Measurements from ENCODE around the gene AHI1.

DNA sequence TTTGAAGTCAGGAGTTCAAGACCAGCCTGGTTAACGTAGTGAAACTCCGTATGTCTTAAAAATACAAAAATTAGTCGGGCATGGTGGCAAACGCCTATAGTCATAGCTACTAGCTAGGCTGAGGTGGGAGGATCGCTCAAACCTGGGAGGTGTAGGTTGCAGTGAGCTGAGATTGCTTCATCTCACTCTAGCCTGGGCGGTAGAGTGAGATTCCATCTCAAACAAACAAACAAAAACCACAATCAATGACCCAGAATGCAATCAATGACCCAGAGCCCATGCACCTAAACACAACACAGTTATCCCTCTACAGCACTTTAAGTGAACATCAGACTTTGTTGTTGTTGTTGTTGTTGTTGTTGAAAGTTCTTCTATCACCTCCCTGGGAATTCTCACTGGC lies 238.6 kb downstream of the AHI1 start:
- TF ChIP-seq, protein P1, sequence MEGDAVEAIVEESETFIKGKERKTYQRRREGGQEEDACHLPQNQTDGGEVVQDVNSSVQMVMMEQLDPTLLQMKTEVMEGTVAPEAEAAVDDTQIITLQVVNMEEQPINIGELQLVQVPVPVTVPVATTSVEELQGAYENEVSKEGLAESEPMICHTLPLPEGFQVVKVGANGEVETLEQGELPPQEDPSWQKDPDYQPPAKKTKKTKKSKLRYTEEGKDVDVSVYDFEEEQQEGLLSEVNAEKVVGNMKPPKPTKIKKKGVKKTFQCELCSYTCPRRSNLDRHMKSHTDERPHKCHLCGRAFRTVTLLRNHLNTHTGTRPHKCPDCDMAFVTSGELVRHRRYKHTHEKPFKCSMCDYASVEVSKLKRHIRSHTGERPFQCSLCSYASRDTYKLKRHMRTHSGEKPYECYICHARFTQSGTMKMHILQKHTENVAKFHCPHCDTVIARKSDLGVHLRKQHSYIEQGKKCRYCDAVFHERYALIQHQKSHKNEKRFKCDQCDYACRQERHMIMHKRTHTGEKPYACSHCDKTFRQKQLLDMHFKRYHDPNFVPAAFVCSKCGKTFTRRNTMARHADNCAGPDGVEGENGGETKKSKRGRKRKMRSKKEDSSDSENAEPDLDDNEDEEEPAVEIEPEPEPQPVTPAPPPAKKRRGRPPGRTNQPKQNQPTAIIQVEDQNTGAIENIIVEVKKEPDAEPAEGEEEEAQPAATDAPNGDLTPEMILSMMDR (IDR thresholded peaks at IDR 0.05), result no peak
- TF ChIP-seq EZH2 (IDR thresholded peaks at IDR 0.05; ENCODE audit: borderline replicate concordance, insufficient read depth, low read depth, low read length, poor library complexity, severe bottlenecking), result no peak

Measured in B cell (primary cell).